ENCODE data around the gene SCO2. TPM values are rescaled to one million over a fixed set of nuclear protein-coding genes. Genes with fewer than 3 reads are reported as not detected.

The SCO2 gene
- total RNA-seq, 1 donor, result 2.6 TPM

- DNase-seq (ENCODE audit: low read depth), result no peak
- TF ChIP-seq CTCF (IDR thresholded peaks at IDR 0.05; ENCODE audit: insufficient read depth, low read depth, low read length), result no peak
- no peak overlapping the region for H3K4me3 ChIP-seq (ENCODE audit: low read depth, low read length)
These were observed 25.0 kb upstream of the SCO2 start for GRCh38 chr22:50550395-50550794.

GRCh38 chr22:50548921-50549790 lies 23.8 kb upstream of the SCO2 start:
- DNase-seq (ENCODE audit: low read depth), result no peak
- H3K4me3 ChIP-seq (ENCODE audit: low read depth, low read length), result no peak overlapping the region
- TF ChIP-seq CTCF (IDR thresholded peaks at IDR 0.05; ENCODE audit: insufficient read depth, low read depth, low read length), result no peak

GRCh38 chr22:50548040-50548920 lies 22.9 kb upstream of the SCO2 start:
- H3K4me3 ChIP-seq (ENCODE audit: low read depth, low read length), result no peak overlapping the region
- DNase-seq (ENCODE audit: low read depth), result no peak
- no peak for TF ChIP-seq CTCF (IDR thresholded peaks at IDR 0.05; ENCODE audit: insufficient read depth, low read depth, low read length)

DNA sequence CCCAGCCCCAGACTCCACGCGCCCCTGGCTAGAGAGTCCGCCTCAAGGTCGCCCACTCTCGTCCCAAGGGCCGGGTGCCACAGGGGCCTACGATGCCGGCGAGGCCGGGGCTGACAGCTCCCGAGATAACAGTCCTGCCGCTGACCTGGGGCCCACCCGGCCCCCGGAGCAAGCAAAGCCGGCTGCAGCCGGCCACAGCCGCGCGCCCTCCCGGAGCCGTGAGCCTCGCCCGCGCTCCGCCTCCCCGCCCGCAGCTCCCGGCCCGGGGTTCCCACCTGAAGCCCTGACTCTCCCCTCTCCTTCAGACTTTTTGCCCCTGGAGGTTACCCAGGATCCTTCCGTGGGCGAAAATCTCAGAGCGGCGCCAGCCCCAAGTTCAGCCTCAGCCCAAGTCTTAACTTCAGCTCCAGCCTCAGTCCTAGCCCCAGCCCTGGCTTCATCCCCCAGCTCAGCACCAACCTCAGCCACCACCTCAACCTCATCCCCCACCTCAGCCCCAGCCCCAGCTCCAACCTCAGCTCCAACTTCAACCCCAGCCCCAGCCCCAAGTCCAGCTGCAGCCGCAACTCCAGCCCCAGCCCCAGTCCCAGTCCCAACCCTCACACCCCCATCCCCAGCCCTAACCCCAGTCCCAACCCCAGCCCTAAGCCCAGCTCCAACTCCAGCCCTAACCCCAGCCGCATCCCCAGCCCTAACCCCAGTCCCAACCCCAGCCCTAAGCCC lies 22.0 kb upstream of the SCO2 start:
- DNase-seq (ENCODE audit: low read depth), result no peak
- H3K4me3 ChIP-seq (ENCODE audit: low read depth, low read length), result peak overlapping the region; percentile 25
- no peak for TF ChIP-seq CTCF (IDR thresholded peaks at IDR 0.05; ENCODE audit: insufficient read depth, low read depth, low read length)

GRCh38 chr22:50546326-50547262 lies 21.2 kb upstream of the SCO2 start:
- no peak for TF ChIP-seq CTCF (IDR thresholded peaks at IDR 0.05; ENCODE audit: insufficient read depth, low read depth, low read length)
- peak overlapping the region; percentile 25 for H3K4me3 ChIP-seq (ENCODE audit: low read depth, low read length)
- DNase-seq (ENCODE audit: low read depth), result no peak
